HepG2 (cell line): ENCODE measurements around the gene ZNF446. TPM values are rescaled to one million over a fixed set of nuclear protein-coding genes. Genes with fewer than 3 reads are reported as not detected.

Experiments used
- ATF7-NPFF ChIP-seq: sonication (generic); formaldehyde crosslinking; IDR thresholded peaks from 2 replicates; pipeline ENCODE4 v1.8.1; 2023; ENCODE audit warnings: mild to moderate bottlenecking, low read depth, missing genetic modification reagents, moderate library complexity
- EED ChIP-seq: sonication (generic); formaldehyde crosslinking; IDR thresholded peaks from 2 replicates; pipeline ENCODE4 v1.5.0; 2020; ENCODE audit warnings: mild to moderate bottlenecking, missing genetic modification reagents
- ESRRA ChIP-seq: sonication (generic); formaldehyde crosslinking; IDR thresholded peaks from 2 replicates; pipeline ENCODE4 v1.5.1; 2020; ENCODE audit warnings: mild to moderate bottlenecking, low read depth, missing genetic modification reagents
- HMG20B ChIP-seq: conservative IDR thresholded peaks from 2 replicates; pipeline ENCODE4 v1.6.1; 2016; ENCODE audit warnings: missing genetic modification reagents, missing compliant biosample characterization
- HNF4A ChIP-seq: sonication (generic); formaldehyde crosslinking; IDR thresholded peaks from 2 replicates; pipeline ENCODE4 v1.4.0; 2020; ENCODE audit warnings: missing genetic modification reagents
- MIER2 ChIP-seq: IDR thresholded peaks from 2 replicates; pipeline ENCODE4 v1.6.1; 2016; ENCODE audit warnings: missing biosample characterization, missing genetic modification reagents
- NFYB ChIP-seq: sonication (generic); formaldehyde crosslinking; IDR thresholded peaks from 2 replicates; pipeline ENCODE4 v1.4.0; 2020; ENCODE audit warnings: missing genetic modification reagents
- SMAD1 ChIP-seq: sonication (generic); formaldehyde crosslinking; IDR thresholded peaks from 2 replicates; pipeline ENCODE4 v1.4.0; 2020; ENCODE audit warnings: missing genetic modification reagents, low read depth, mild to moderate bottlenecking, borderline replicate concordance
- ZFP1 ChIP-seq: IDR thresholded peaks from 2 replicates; pipeline ENCODE4 v1.6.1; 2016
- ZNF296 ChIP-seq: sonication (generic); formaldehyde crosslinking; conservative IDR thresholded peaks from 2 replicates; pipeline ENCODE4 v1.5.0; 2020; ENCODE audit warnings: mild to moderate bottlenecking, missing genetic modification reagents
- ZNF367 ChIP-seq: sonication (generic); formaldehyde crosslinking; IDR thresholded peaks from 2 replicates; pipeline ENCODE4 v1.4.0; 2020; ENCODE audit warnings: missing genetic modification reagents, borderline replicate concordance
- ZNF7 ChIP-seq: IDR thresholded peaks from 2 replicates; pipeline ENCODE4 v1.6.1; 2016; ENCODE audit warnings: missing biosample characterization, missing genetic modification reagents
- ZNF747 ChIP-seq: sonication (generic); formaldehyde crosslinking; IDR thresholded peaks from 2 replicates; pipeline ENCODE4 v1.8.1; 2023; ENCODE audit warnings: missing genetic modification reagents, mild to moderate bottlenecking, borderline replicate concordance
- polyA plus RNA-seq, 8 experiments: library from polyadenylated mRNA; depleted of rRNA in 3 of 8; stranded (reverse) in 7 of 8; unstranded in 1 of 8; fragments of >200 nt; fragmentation: Illumina TruSeq in 4 of 8; extraction: Trizol in 4 of 8; gene quantifications; 2 replicates each; pipeline versions ENCODE4 v1.2.1 to v1.2.3, GENCODE V29; 2011 to 2016; ENCODE audit warnings: low read depth in 4 of 8, missing spikeins in 1 of 8, mixed read lengths in 1 of 8; ENCODE audit not compliant: insufficient read depth in 1 of 8
- total RNA-seq, 5 experiments: library from RNA; depleted of rRNA; stranded (reverse); fragments of >200 nt; fragmentation: Illumina TruSeq; extraction: Trizol; gene quantifications; 2 replicates each; pipeline ENCODE4 v1.2.3, GENCODE V29; 2016; ENCODE audit warnings: low read depth in 1 of 5
- TF ChIP-seq, protein P1 (sequence below): sonication (generic); formaldehyde crosslinking; conservative IDR thresholded peaks from 2 replicates; pipeline ENCODE4 v1.8.0; 2022; ENCODE audit warnings: mild to moderate bottlenecking, moderate library complexity, missing genetic modification reagents
- TF ChIP-seq, protein P2 (sequence below): sonication (generic); formaldehyde crosslinking; IDR thresholded peaks from 2 replicates; pipeline ENCODE4 v1.4.0; 2020; ENCODE audit warnings: missing genetic modification reagents, borderline replicate concordance
- TF ChIP-seq, protein P3 (sequence below): sonication (generic); formaldehyde crosslinking; IDR thresholded peaks from 2 replicates; pipeline ENCODE4 v1.8.1; 2023; ENCODE audit warnings: missing genetic modification reagents, mild to moderate bottlenecking, borderline replicate concordance
- TF ChIP-seq, protein P4 (sequence below): sonication (generic); formaldehyde crosslinking; IDR thresholded peaks from 2 replicates; pipeline ENCODE4 v1.8.0; 2022; ENCODE audit warnings: mild to moderate bottlenecking, missing genetic modification reagents
- TF ChIP-seq, protein P5 (sequence below): IDR thresholded peaks from 2 replicates; pipeline ENCODE4 v1.6.1; 2016; ENCODE audit warnings: low read depth, missing genetic modification reagents, missing compliant biosample characterization

ZNF446 gene
- total and polyA plus RNA-seq, 2 of the 13 experiments (the other 11 are each of a cell fraction or from before 2014, with no cell fraction given), result 3.0 to 3.6 TPM

DNA sequence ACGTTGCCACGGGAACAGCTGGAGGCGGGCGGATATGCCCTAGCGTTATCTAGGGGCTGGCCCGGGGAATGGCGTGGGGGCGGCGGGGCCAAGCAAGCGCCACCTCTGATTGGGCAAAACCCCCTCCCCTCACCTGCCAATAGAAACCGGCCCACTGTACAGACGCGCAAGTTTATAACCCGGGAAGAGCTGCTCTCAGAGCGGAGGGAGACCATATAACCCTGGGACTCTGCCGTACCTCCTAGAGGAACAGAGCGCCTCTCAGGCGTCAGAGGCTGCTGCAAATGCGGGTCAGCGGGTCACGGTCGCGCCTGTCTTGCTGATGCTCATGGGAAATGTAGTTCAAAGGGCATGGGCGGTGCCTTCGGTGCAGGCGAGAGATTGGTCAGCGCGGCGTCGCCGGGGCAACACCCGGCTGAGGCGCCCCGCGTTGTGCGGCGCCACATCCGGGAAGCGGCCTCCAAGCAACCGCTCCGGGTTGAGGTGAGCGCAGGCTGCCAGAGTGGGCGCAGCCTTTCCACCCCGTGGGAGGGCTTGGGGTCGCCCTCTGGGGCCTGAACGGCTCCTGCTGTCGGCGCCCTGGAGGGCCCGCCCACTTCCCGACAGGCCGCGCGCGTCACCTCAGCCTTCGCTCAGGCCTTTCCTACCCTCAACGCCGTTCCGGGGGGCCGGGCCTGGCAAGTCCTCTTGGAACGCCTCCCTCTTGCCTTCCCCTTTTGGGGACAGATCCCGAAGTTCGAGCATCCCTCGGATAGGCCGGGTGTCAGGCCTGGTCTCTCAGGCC, at the start of gene ZNF446 (continued):
- TF ChIP-seq MIER2 (CRISPR knock-in tag), result no peak
- TF ChIP-seq ZNF7 (CRISPR knock-in tag), result no peak
- TF ChIP-seq ESRRA (CRISPR knock-in tag), result peak; percentile 43
- TF ChIP-seq EED (CRISPR knock-in tag), result peak; percentile 86
- TF ChIP-seq, protein P1, sequence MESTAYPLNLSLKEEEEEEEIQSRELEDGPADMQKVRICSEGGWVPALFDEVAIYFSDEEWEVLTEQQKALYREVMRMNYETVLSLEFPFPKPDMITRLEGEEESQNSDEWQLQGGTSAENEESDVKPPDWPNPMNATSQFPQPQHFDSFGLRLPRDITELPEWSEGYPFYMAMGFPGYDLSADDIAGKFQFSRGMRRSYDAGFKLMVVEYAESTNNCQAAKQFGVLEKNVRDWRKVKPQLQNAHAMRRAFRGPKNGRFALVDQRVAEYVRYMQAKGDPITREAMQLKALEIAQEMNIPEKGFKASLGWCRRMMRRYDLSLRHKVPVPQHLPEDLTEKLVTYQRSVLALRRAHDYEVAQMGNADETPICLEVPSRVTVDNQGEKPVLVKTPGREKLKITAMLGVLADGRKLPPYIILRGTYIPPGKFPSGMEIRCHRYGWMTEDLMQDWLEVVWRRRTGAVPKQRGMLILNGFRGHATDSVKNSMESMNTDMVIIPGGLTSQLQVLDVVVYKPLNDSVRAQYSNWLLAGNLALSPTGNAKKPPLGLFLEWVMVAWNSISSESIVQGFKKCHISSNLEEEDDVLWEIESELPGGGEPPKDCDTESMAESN, result peak; percentile 61; the same call in 1 of the 2 replicates
- TF ChIP-seq, protein P2, sequence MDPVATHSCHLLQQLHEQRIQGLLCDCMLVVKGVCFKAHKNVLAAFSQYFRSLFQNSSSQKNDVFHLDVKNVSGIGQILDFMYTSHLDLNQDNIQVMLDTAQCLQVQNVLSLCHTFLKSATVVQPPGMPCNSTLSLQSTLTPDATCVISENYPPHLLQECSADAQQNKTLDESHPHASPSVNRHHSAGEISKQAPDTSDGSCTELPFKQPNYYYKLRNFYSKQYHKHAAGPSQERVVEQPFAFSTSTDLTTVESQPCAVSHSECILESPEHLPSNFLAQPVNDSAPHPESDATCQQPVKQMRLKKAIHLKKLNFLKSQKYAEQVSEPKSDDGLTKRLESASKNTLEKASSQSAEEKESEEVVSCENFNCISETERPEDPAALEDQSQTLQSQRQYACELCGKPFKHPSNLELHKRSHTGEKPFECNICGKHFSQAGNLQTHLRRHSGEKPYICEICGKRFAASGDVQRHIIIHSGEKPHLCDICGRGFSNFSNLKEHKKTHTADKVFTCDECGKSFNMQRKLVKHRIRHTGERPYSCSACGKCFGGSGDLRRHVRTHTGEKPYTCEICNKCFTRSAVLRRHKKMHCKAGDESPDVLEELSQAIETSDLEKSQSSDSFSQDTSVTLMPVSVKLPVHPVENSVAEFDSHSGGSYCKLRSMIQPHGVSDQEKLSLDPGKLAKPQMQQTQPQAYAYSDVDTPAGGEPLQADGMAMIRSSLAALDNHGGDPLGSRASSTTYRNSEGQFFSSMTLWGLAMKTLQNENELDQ (CRISPR knock-in tag), result no peak
- no peak; the same call in 1 of the 2 replicates for TF ChIP-seq HMG20B (CRISPR knock-in tag)
- TF ChIP-seq NFYB, result peak; percentile 83
- peak; percentile 37; the same call in 1 of the 2 replicates for TF ChIP-seq HNF4A (CRISPR knock-in tag)
- TF ChIP-seq, protein P3, sequence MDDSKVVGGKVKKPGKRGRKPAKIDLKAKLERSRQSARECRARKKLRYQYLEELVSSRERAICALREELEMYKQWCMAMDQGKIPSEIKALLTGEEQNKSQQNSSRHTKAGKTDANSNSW (CRISPR knock-in tag), result peak; percentile 21; the same call in 1 of the 2 replicates
- TF ChIP-seq, protein P4, sequence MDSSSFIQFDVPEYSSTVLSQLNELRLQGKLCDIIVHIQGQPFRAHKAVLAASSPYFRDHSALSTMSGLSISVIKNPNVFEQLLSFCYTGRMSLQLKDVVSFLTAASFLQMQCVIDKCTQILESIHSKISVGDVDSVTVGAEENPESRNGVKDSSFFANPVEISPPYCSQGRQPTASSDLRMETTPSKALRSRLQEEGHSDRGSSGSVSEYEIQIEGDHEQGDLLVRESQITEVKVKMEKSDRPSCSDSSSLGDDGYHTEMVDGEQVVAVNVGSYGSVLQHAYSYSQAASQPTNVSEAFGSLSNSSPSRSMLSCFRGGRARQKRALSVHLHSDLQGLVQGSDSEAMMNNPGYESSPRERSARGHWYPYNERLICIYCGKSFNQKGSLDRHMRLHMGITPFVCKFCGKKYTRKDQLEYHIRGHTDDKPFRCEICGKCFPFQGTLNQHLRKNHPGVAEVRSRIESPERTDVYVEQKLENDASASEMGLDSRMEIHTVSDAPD (CRISPR knock-in tag), result no peak
- peak; percentile 76; the same call in 1 of the 2 replicates for TF ChIP-seq ZNF296 (CRISPR knock-in tag)
- peak; percentile 32; the same call in 1 of the 2 replicates for TF ChIP-seq ZFP1 (CRISPR knock-in tag)
- TF ChIP-seq SMAD1 (CRISPR knock-in tag), result no peak; the same call in 1 of the 2 replicates
- TF ChIP-seq ZNF747 (CRISPR knock-in tag), result peak; percentile 92
- TF ChIP-seq, protein P5, sequence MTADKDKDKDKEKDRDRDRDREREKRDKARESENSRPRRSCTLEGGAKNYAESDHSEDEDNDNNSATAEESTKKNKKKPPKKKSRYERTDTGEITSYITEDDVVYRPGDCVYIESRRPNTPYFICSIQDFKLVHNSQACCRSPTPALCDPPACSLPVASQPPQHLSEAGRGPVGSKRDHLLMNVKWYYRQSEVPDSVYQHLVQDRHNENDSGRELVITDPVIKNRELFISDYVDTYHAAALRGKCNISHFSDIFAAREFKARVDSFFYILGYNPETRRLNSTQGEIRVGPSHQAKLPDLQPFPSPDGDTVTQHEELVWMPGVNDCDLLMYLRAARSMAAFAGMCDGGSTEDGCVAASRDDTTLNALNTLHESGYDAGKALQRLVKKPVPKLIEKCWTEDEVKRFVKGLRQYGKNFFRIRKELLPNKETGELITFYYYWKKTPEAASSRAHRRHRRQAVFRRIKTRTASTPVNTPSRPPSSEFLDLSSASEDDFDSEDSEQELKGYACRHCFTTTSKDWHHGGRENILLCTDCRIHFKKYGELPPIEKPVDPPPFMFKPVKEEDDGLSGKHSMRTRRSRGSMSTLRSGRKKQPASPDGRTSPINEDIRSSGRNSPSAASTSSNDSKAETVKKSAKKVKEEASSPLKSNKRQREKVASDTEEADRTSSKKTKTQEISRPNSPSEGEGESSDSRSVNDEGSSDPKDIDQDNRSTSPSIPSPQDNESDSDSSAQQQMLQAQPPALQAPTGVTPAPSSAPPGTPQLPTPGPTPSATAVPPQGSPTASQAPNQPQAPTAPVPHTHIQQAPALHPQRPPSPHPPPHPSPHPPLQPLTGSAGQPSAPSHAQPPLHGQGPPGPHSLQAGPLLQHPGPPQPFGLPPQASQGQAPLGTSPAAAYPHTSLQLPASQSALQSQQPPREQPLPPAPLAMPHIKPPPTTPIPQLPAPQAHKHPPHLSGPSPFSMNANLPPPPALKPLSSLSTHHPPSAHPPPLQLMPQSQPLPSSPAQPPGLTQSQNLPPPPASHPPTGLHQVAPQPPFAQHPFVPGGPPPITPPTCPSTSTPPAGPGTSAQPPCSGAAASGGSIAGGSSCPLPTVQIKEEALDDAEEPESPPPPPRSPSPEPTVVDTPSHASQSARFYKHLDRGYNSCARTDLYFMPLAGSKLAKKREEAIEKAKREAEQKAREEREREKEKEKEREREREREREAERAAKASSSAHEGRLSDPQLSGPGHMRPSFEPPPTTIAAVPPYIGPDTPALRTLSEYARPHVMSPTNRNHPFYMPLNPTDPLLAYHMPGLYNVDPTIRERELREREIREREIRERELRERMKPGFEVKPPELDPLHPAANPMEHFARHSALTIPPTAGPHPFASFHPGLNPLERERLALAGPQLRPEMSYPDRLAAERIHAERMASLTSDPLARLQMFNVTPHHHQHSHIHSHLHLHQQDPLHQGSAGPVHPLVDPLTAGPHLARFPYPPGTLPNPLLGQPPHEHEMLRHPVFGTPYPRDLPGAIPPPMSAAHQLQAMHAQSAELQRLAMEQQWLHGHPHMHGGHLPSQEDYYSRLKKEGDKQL (CRISPR knock-in tag), result no peak
- TF ChIP-seq ATF7-NPFF (CRISPR knock-in tag), result peak; percentile 76
- TF ChIP-seq ZNF367, result no peak
